ENCODE measurements around the gene ECI1. TPM values are rescaled to one million over a fixed set of nuclear protein-coding genes. Genes with fewer than 3 reads are reported as not detected.

ECI1 gene
- polyA plus RNA-seq, 3 donors: 29.9 to 74.5 (median 52.3) TPM

- Histone ChIP-seq H4K20me1 (ENCODE audit: insufficient read depth, low read length) (peaks cover 24% of the 10 kb centered on the region), H3K27ac (ENCODE audit: low read depth in 1 of 2, low read length in 2 of 2) (peak overlapping the region; percentile 60 to 83), H3K4me3 (replicated peaks in 1 of 3; ENCODE audit: low read depth in 2 of 3, low read length in 3 of 3) (peak overlapping the region in 1 of 3 experiments; percentile 92), H3K4me2 (replicated peaks; ENCODE audit: extremely low read depth, low read length, poor library complexity, severe bottlenecking) (peak overlapping the region; percentile 95), H3K4me1 (ENCODE audit: control insufficient read depth in 1 of 2, insufficient read depth in 2 of 2, low read length in 2 of 2) (peaks cover 23 to 27% of the 10 kb centered on the region in 2 donors), H3K36me3 (replicated peaks in 1 of 2; ENCODE audit: control insufficient read depth in 1 of 2, insufficient read depth in 2 of 2, low read length in 2 of 2) (peaks cover 27 to 33% of the 10 kb centered on the region in 2 donors), H3K79me2 (ENCODE audit: insufficient read depth, low read length) (peaks cover 21% of the 10 kb centered on the region), H3K9me3 (replicated peaks in 1 of 2; ENCODE audit: control insufficient read depth in 1 of 2, insufficient read depth in 1 of 2, low read length in 2 of 2) (no peaks in the 10 kb centered on the region), H2AFZ (ENCODE audit: insufficient read depth, low read depth, low read length, poor library complexity, severe bottlenecking) (no peak overlapping the region), H3K27me3 (ENCODE audit: control insufficient read depth in 2 of 2, insufficient read depth in 2 of 2, low read length in 2 of 2) (peaks cover 0 to 2% of the 10 kb centered on the region in 2 donors), H3K9ac (ENCODE audit: insufficient read depth, low read length, poor library complexity, severe bottlenecking) (no peak overlapping the region)
- peaks cover 2 to 6% (median 4%) of the 10 kb centered on the region in 3 donors for H3K27me3 Mint-ChIP-seq (ENCODE audit: low read depth in 3 of 3)
- peaks cover 0 to 5% (median 0%) of the 10 kb centered on the region in 7 donors for H3K9me3 Mint-ChIP-seq
- H3K4me1 Mint-ChIP-seq: peaks cover 25% of the 10 kb centered on the region
- DNase-seq: no peak
- H3K4me3 Mint-ChIP-seq: peak overlapping the region; percentile 75 to 77
- WGBS (ENCODE audit: insufficient coverage): 79% methylated on average over 15 of the region's 18 CpGs
- H3K27ac Mint-ChIP-seq: peak overlapping the region in 6 of 7 donors; percentile 1 to 84 (median 76)
- TF ChIP-seq, protein P1, sequence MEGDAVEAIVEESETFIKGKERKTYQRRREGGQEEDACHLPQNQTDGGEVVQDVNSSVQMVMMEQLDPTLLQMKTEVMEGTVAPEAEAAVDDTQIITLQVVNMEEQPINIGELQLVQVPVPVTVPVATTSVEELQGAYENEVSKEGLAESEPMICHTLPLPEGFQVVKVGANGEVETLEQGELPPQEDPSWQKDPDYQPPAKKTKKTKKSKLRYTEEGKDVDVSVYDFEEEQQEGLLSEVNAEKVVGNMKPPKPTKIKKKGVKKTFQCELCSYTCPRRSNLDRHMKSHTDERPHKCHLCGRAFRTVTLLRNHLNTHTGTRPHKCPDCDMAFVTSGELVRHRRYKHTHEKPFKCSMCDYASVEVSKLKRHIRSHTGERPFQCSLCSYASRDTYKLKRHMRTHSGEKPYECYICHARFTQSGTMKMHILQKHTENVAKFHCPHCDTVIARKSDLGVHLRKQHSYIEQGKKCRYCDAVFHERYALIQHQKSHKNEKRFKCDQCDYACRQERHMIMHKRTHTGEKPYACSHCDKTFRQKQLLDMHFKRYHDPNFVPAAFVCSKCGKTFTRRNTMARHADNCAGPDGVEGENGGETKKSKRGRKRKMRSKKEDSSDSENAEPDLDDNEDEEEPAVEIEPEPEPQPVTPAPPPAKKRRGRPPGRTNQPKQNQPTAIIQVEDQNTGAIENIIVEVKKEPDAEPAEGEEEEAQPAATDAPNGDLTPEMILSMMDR (IDR thresholded peaks at IDR 0.05): no peak
- intact Hi-C loops (cut with micrococcal nuclease): loop anchor here (5.0 kb wide), 2 partner anchors 49 to 61 kb away; partner anchors contain the start of genes RNPS1 (in 2 of the 2) and TRAF7 (in 1 of the 2)
- H3K36me3 Mint-ChIP-seq: peaks cover 17 to 34% of the 10 kb centered on the region in 2 donors
These were observed 45.0 kb downstream of the ECI1 start for GRCh38 chr16:2206420-2206779.

DNA sequence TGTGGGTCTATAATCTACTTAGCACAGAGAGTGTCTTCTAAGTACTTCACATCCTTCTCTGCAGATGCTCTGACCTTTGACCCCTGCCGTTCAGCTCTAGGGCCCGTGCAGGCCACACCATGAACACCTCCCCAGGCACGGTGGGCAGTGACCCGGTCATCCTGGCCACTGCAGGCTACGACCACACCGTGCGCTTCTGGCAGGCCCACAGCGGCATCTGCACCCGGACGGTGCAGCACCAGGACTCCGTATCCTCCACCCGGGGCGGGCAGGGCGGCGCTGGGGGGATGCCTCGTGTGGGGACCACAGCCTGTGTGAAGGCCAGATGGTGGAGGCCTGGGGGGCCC lies 45.4 kb downstream of the ECI1 start:
- Mint-ChIP-seq H3K36me3 (peaks cover 17 to 32% of the 10 kb centered on the region in 2 donors), H3K4me1 (peaks cover 25% of the 10 kb centered on the region), H3K4me3 (peak overlapping the region; percentile 75 to 77), H3K27ac (peak overlapping the region in 6 of 7 donors; percentile 49 to 81 (median 68)), H3K27me3 (ENCODE audit: low read depth in 3 of 3) (peaks cover 4 to 9% (median 6%) of the 10 kb centered on the region in 3 donors), H3K9me3 (peaks cover 0 to 5% (median 0%) of the 10 kb centered on the region in 7 donors)
- H4K20me1 ChIP-seq (ENCODE audit: insufficient read depth, low read length): peaks cover 23% of the 10 kb centered on the region
- H3K9ac ChIP-seq (ENCODE audit: insufficient read depth, low read length, poor library complexity, severe bottlenecking): peak overlapping the region; percentile 76
- no peaks in the 10 kb centered on the region for H3K9me3 ChIP-seq (replicated peaks in 1 of 2; ENCODE audit: control insufficient read depth in 1 of 2, insufficient read depth in 1 of 2, low read length in 2 of 2)
- H3K36me3 ChIP-seq (replicated peaks in 1 of 2; ENCODE audit: control insufficient read depth in 1 of 2, insufficient read depth in 2 of 2, low read length in 2 of 2): peaks cover 27 to 33% of the 10 kb centered on the region in 2 donors
- DNase-seq: no peak
- peak overlapping the region; percentile 88 for H2AFZ ChIP-seq (ENCODE audit: insufficient read depth, low read depth, low read length, poor library complexity, severe bottlenecking)
- H3K4me2 ChIP-seq (replicated peaks; ENCODE audit: extremely low read depth, low read length, poor library complexity, severe bottlenecking): peak overlapping the region; percentile 95
- peaks cover 23 to 27% of the 10 kb centered on the region in 2 donors for H3K4me1 ChIP-seq (ENCODE audit: control insufficient read depth in 1 of 2, insufficient read depth in 2 of 2, low read length in 2 of 2)
- intact Hi-C loops (cut with micrococcal nuclease): loop anchor here (2.0 to 5.0 kb wide), 3 partner anchors 49 to 61 kb away; partner anchors contain the start of genes RNPS1 (in 2 of the 2) and TRAF7 (in 2 of the 2)
- TF ChIP-seq, protein P1 (IDR thresholded peaks at IDR 0.05): no peak
- H3K27ac ChIP-seq (ENCODE audit: low read depth in 1 of 2, low read length in 2 of 2): peak overlapping the region; percentile 60 to 83
- WGBS (ENCODE audit: insufficient coverage): 13% methylated on average over 14 of the region's 16 CpGs
- H3K79me2 ChIP-seq (ENCODE audit: insufficient read depth, low read length): peaks cover 18% of the 10 kb centered on the region
- H3K4me3 ChIP-seq (replicated peaks in 1 of 3; ENCODE audit: low read depth in 2 of 3, low read length in 3 of 3): peak overlapping the region; percentile 64 to 92 (median 77)
- H3K27me3 ChIP-seq (ENCODE audit: control insufficient read depth in 2 of 2, insufficient read depth in 2 of 2, low read length in 2 of 2): peaks cover 0 to 2% of the 10 kb centered on the region in 2 donors
